H1 (cell line): ENCODE data around the gene THAP10. TPM values are rescaled to one million over a fixed set of nuclear protein-coding genes. Genes with fewer than 3 reads are reported as not detected.

Experiments
- CTCF ChIA-PET: fragments of 300-600 bp; sonication (Branson Sonifier 250); formaldehyde crosslinking; loops from one replicate; lab custom pipeline; 2021; ENCODE audit not compliant: partially characterized antibody; lab: Charles Lee
- POLR2A ChIA-PET: fragments of 300-600 bp; sonication (Branson Sonifier 250); formaldehyde crosslinking; loops from one replicate; lab custom pipeline; 2021; ENCODE audit warnings: inconsistent platforms; ENCODE audit not compliant: partially characterized antibody; lab: Charles Lee
- DNase-seq, 2 experiments: peaks; one replicate each; pipeline versions ENCODE4 v3.0.0 to v3.0.0-alpha.2; 2010 to 2022; ENCODE audit warnings: low spot score in 2 of 2, low read depth in 1 of 2, mixed read lengths in 1 of 2
- FAIRE-seq: peaks from 2 replicates; lab custom pipeline; 2011; peaks lifted over from hg19 to GRCh38; lab: Jason Lieb, UNC
- H2AFZ ChIP-seq: 2 replicates; pipeline ENCODE4 v1.8.1; 2012; ENCODE audit warnings: low read length, inconsistent platforms
- H2AK5ac ChIP-seq: 2 replicates; pipeline ENCODE4 v1.6.1; 2013; ENCODE audit warnings: low read depth, low read length
- H2BK120ac ChIP-seq: replicated peaks from 2 replicates; pipeline ENCODE3; 2013; ENCODE audit warnings: low read depth, low read length, inconsistent platforms
- H2BK12ac ChIP-seq: 2 replicates; pipeline ENCODE4 v1.6.1; 2013; ENCODE audit warnings: low read depth, low read length
- H2BK15ac ChIP-seq: 2 replicates; pipeline ENCODE4 v1.6.1; 2013; ENCODE audit warnings: low read length
- H2BK20ac ChIP-seq: 2 replicates; pipeline ENCODE4 v1.6.1; 2013; ENCODE audit warnings: low read length
- H2BK5ac ChIP-seq: 2 replicates; pipeline ENCODE4 v1.6.1; 2013; ENCODE audit warnings: low read depth, low read length
- H3K14ac ChIP-seq: 2 replicates; pipeline ENCODE4 v1.6.1; 2013; ENCODE audit warnings: inconsistent platforms; ENCODE audit not compliant: insufficient read length
- H3K18ac ChIP-seq: 2 replicates; pipeline ENCODE4 v1.6.1; 2013; ENCODE audit warnings: low read length; ENCODE audit errors: extremely low read depth
- H3K23ac ChIP-seq: 2 replicates; pipeline ENCODE4 v1.6.1; 2013; ENCODE audit warnings: inconsistent platforms; ENCODE audit not compliant: insufficient read length
- H3K23me2 ChIP-seq: 2 replicates; pipeline ENCODE4 v1.6.1; 2013; ENCODE audit warnings: low read depth, low read length
- H3K27ac ChIP-seq: 2 replicates; pipeline ENCODE4 v1.6.1; 2011; ENCODE audit warnings: low read depth, low read length, inconsistent platforms
- H3K27me3 ChIP-seq, 4 experiments: replicated peaks in 1 of 4; 1 replicate in 1 of 4; 2 replicates in 3 of 4; pipeline versions ENCODE4 v1.6.1 to v1.8.1; 2011 to 2013; ENCODE audit warnings: low read length in 3 of 4, mild to moderate bottlenecking in 3 of 4, inconsistent platforms in 2 of 4, mixed read lengths in 2 of 4, moderate library complexity in 1 of 4; ENCODE audit not compliant: control insufficient read depth in 3 of 4, insufficient read depth in 3 of 4; ENCODE audit errors: extremely low read depth in 1 of 4
- H3K36me3 ChIP-seq, 4 experiments: 2 replicates each; pipeline versions ENCODE4 v1.6.1 to v1.8.1; 2011 to 2013; ENCODE audit warnings: mild to moderate bottlenecking in 4 of 4, low read length in 3 of 4, moderate library complexity in 2 of 4, control low read depth in 1 of 4, inconsistent platforms in 1 of 4; ENCODE audit not compliant: insufficient read depth in 4 of 4, control insufficient read depth in 2 of 4
- H3K4ac ChIP-seq: replicated peaks from 2 replicates; pipeline ENCODE3; 2013; ENCODE audit warnings: low read length, low read depth, mixed read lengths, inconsistent platforms; ENCODE audit not compliant: insufficient read length
- H3K4me1 ChIP-seq, 4 experiments: replicated peaks in 1 of 4; 1 replicate in 1 of 4; 2 replicates in 3 of 4; pipeline versions ENCODE4 v1.6.1 to v1.8.1; 2011 to 2013; ENCODE audit warnings: low read length in 3 of 4, inconsistent platforms in 2 of 4, mixed read lengths in 1 of 4; ENCODE audit not compliant: insufficient read depth in 4 of 4, control insufficient read depth in 3 of 4
- H3K4me2 ChIP-seq, 2 experiments: 2 replicates each; pipeline versions ENCODE4 v1.6.1 to v1.8.1; 2011 to 2013; ENCODE audit warnings: low read depth in 2 of 2, low read length in 2 of 2, control low read depth in 1 of 2, inconsistent platforms in 1 of 2, mild to moderate bottlenecking in 1 of 2; ENCODE audit not compliant: insufficient read depth in 1 of 2
- H3K4me3 ChIP-seq, 4 experiments: fragments of 200-600, 300-600 bp in 1 of 4; sonication (generic), shearing (Covaris generic), sonication (Bioruptor Twin) in 1 of 4; 2 replicates each; pipeline versions ENCODE4 v1.5.1 to v1.8.1; 2011 to 2016; ENCODE audit warnings: low read length in 4 of 4, low read depth in 3 of 4, control low read depth in 2 of 4, inconsistent platforms in 2 of 4, mild to moderate bottlenecking in 2 of 4, mixed read lengths in 1 of 4, moderate library complexity in 1 of 4; ENCODE audit not compliant: insufficient read depth in 2 of 4; ENCODE audit errors: extremely low read depth in 1 of 4
- H3K56ac ChIP-seq: replicated peaks from 2 replicates; pipeline ENCODE3; 2013; ENCODE audit warnings: low read depth, mild to moderate bottlenecking, mixed read lengths, low read length, inconsistent platforms; ENCODE audit not compliant: insufficient read length
- H3K79me1 ChIP-seq: 2 replicates; pipeline ENCODE4 v1.6.1; 2013; ENCODE audit warnings: low read depth, low read length, control low read depth
- H3K79me2 ChIP-seq, 2 experiments: 2 replicates each; pipeline versions ENCODE4 v1.6.1 to v1.8.1; 2012 to 2013; ENCODE audit warnings: low read length in 2 of 2, mild to moderate bottlenecking in 2 of 2, inconsistent platforms in 1 of 2; ENCODE audit not compliant: insufficient read depth in 2 of 2, control insufficient read depth in 1 of 2
- H3K9ac ChIP-seq, 4 experiments: replicated peaks in 1 of 4; 1 replicate in 1 of 4; 2 replicates in 3 of 4; pipeline versions ENCODE4 v1.6.1 to v1.8.1; 2011 to 2013; ENCODE audit warnings: low read depth in 3 of 4, low read length in 3 of 4, control low read depth in 2 of 4, mild to moderate bottlenecking in 2 of 4, moderate library complexity in 2 of 4, inconsistent platforms in 1 of 4; ENCODE audit errors: extremely low read depth in 1 of 4
- H3K9me3 ChIP-seq, 2 experiments: 2 replicates each; pipeline versions ENCODE4 v1.6.1 to v1.8.1; 2012 to 2013; ENCODE audit warnings: mild to moderate bottlenecking in 2 of 2, moderate library complexity in 2 of 2, control low read depth in 1 of 2, inconsistent platforms in 1 of 2, low read depth in 1 of 2, low read length in 1 of 2, mixed read lengths in 1 of 2; ENCODE audit not compliant: insufficient read depth in 2 of 2
- H4K20me1 ChIP-seq, 2 experiments: replicated peaks in 1 of 2; 2 replicates each; pipeline versions ENCODE3 to v1.8.1; 2011 to 2013; ENCODE audit warnings: inconsistent platforms in 2 of 2, low read length in 2 of 2, mild to moderate bottlenecking in 1 of 2; ENCODE audit not compliant: insufficient read depth in 2 of 2, control insufficient read depth in 1 of 2
- H4K5ac ChIP-seq: 2 replicates; pipeline ENCODE4 v1.6.1; 2013; ENCODE audit warnings: low read length, low read depth, mixed read lengths, inconsistent platforms; ENCODE audit not compliant: insufficient read length
- H4K8ac ChIP-seq: 2 replicates; pipeline ENCODE4 v1.8.0; 2013; ENCODE audit warnings: mild to moderate bottlenecking, moderate library complexity, low read length, inconsistent platforms; ENCODE audit not compliant: insufficient read depth; ENCODE audit errors: extremely low read depth
- H4K91ac ChIP-seq: replicated peaks from 2 replicates; pipeline ENCODE3; 2013; ENCODE audit warnings: low read length, mixed read lengths, inconsistent platforms; ENCODE audit not compliant: insufficient read length
- BCL11A ChIP-seq, 2 experiments: IDR thresholded peaks; one replicate each; pipeline ENCODE4 v1.6.1; 2011; ENCODE audit warnings: low read depth in 2 of 2, low read length in 2 of 2, mild to moderate bottlenecking in 2 of 2
- BRCA1 ChIP-seq: IDR thresholded peaks from 2 replicates; pipeline ENCODE4 v1.6.1; 2012; ENCODE audit warnings: low read depth, low read length, improper control_type of control experiment
- CHD1 ChIP-seq: IDR thresholded peaks from 2 replicates; pipeline ENCODE4 v1.6.1; 2012; ENCODE audit warnings: low read depth, low read length, improper control_type of control experiment
- MAFK ChIP-seq: IDR thresholded peaks from 2 replicates; pipeline ENCODE4 v1.6.1; 2012; ENCODE audit warnings: low read depth, mild to moderate bottlenecking, improper control_type of control experiment, low read length
- NANOG ChIP-seq: IDR thresholded peaks from 2 replicates; pipeline ENCODE4 v1.6.1; 2011; ENCODE audit warnings: low read length, low read depth, mild to moderate bottlenecking, inconsistent platforms; ENCODE audit not compliant: insufficient read depth, poor library complexity, severe bottlenecking
- NRF1 ChIP-seq: IDR thresholded peaks from 2 replicates; pipeline ENCODE4 v1.6.1; 2011; ENCODE audit warnings: mild to moderate bottlenecking, low read depth, low read length, improper control_type of control experiment
- RNF2 ChIP-seq: fragments of 200-900, 300-1000 bp; sonication (generic); IDR thresholded peaks from 2 replicates; pipeline ENCODE4 v1.7.1; 2016; ENCODE audit warnings: borderline replicate concordance, low read depth, mild to moderate bottlenecking, antibody characterized with exemption, low read length; ENCODE audit not compliant: poor library complexity, severe bottlenecking; ENCODE audit errors: missing control alignments
- SIX5 ChIP-seq: IDR thresholded peaks from 2 replicates; pipeline ENCODE4 v1.6.1; 2011; ENCODE audit warnings: mild to moderate bottlenecking, low read depth, low read length
- SP4 ChIP-seq: IDR thresholded peaks from 2 replicates; pipeline ENCODE4 v1.6.1; 2012; ENCODE audit warnings: low read length, inconsistent platforms
- SUZ12 ChIP-seq: fragments of 200-600 bp; sonication (generic); IDR thresholded peaks from 2 replicates; pipeline ENCODE4 v1.6.1; 2012; ENCODE audit warnings: mild to moderate bottlenecking, inconsistent platforms, low read length, moderate library complexity, mixed read lengths
- TAF7 ChIP-seq: optimal IDR thresholded peaks from 2 replicates; pipeline ENCODE3; 2011; ENCODE audit warnings: low read depth, mild to moderate bottlenecking, inconsistent platforms, low read length, moderate library complexity, borderline replicate concordance
- YY1 ChIP-seq: IDR thresholded peaks from 2 replicates; pipeline ENCODE4 v1.6.1; 2011; ENCODE audit warnings: low read depth, mild to moderate bottlenecking, low read length
- ZNF274 ChIP-seq: IDR thresholded peaks from 2 replicates; pipeline ENCODE4 v1.7.0; 2012; ENCODE audit warnings: low read length, borderline replicate concordance; ENCODE audit errors: extremely low read depth
- WGBS, 2 experiments: shearing (Covaris generic) in 1 of 2; methylation state at CpG; one replicate each; pipeline versions ENCODE4 v1.1.6 to v1.1.7; 2013 to 2015; ENCODE audit warnings: low lambda C conversion rate in 2 of 2, mixed read lengths in 2 of 2, inconsistent platforms in 1 of 2, low coverage in 1 of 2, missing lambda C conversion rate in 1 of 2; ENCODE audit not compliant: insufficient replicate concordance in 2 of 2, insufficient coverage in 1 of 2, insufficient read length in 1 of 2; ENCODE audit errors: extremely low coverage in 1 of 2, missing lambda C conversion rate in 1 of 2; 5-methylcytosine and 5-hydroxymethylcytosine counted together
- polyA plus RNA-seq, 7 experiments: library from polyadenylated mRNA; depleted of rRNA in 3 of 7; stranded (reverse) in 5 of 7; unstranded in 2 of 7; fragments of >200 nt in 5 of 7; fragments of 200-250 nt in 2 of 7; gene quantifications; 1 replicate in 5 of 7; 2 replicates in 1 of 7; 4 replicates in 1 of 7; pipeline versions ENCODE4 v1.2.1 to v1.2.3, GENCODE V29; 2011 to 2013; ENCODE audit warnings: missing spikeins in 2 of 7, mixed read lengths in 2 of 7
- total RNA-seq: library from RNA; stranded (reverse); fragmentation: NEBNext Ultra II Directional; extraction: Animal tissue kit (Norgen Biotek cat#: 25700); gene quantifications from 2 replicates; pipeline ENCODE4 v1.2.1, GENCODE V29; 2021

THAP10 gene
- total and polyA plus RNA-seq, 2 of the 8 experiments (the other 6 are each of a cell fraction or from before 2014, with no cell fraction given) = 2.8 to 4.5 TPM

DNA sequence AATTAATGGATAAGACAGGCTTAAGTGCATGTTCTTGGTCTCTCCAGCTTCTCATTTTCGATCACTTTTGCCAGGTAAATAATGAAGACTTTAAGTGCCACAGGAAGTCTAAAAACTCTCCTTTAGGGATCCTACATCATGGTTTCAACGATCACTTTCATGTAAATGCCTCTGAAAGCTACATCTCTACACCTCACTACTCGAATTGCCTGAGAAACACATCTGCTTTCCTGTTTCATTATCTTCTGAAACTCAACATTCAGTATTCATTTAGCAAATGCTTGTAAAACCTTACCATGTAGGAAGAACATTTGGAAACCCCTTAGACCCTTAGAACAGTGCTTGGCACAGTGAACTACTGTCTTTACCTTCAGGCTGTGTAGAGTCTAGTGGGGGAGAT is 16.2 kb downstream of the THAP10 start:
- H3K14ac ChIP-seq = no peak overlapping the region
- POLR2A ChIA-PET = no interaction called here
- no peak overlapping the region for H3K9ac ChIP-seq
- no peak overlapping the region for H4K8ac ChIP-seq
- H3K23me2 ChIP-seq = no peaks in the 10 kb centered on the region
- H4K91ac ChIP-seq = no peak overlapping the region
- H3K27ac ChIP-seq = no peak overlapping the region
- H4K20me1 ChIP-seq = no peaks in the 10 kb centered on the region
- H3K36me3 ChIP-seq = no peaks in the 10 kb centered on the region; a peak in 1 of 8 replicates
- H3K79me1 ChIP-seq = no peaks in the 10 kb centered on the region
- no peak overlapping the region for H2BK20ac ChIP-seq
- H3K23ac ChIP-seq = no peak overlapping the region
- H3K4me2 ChIP-seq = no peak overlapping the region
- no peak overlapping the region for H3K4me3 ChIP-seq
- H2AK5ac ChIP-seq = no peak overlapping the region
- H3K9me3 ChIP-seq = peaks cover 0 to 11% of the 10 kb centered on the region in 2 experiments; a peak in 1 of 4 replicates
- DNase-seq = no peak
- H3K18ac ChIP-seq = no peak overlapping the region
- H3K56ac ChIP-seq = no peak overlapping the region
- 83% methylated on average over 3 of the region's 3 CpGs; no CpG with 5 or more reads in 1 of the 2 experiments for WGBS, 2 experiments
- no peak for TF ChIP-seq SP4
- TF ChIP-seq NRF1 = no peak
- no peak for TF ChIP-seq NANOG
- TF ChIP-seq BCL11A (IDR thresholded peaks at IDR 0.05; ENCODE audit: low read depth in 2 of 2, low read length in 2 of 2) = no peak
- TF ChIP-seq ZNF274 = no peak
- no peak for TF ChIP-seq SIX5
- no peak for TF ChIP-seq YY1
- no peak for TF ChIP-seq MAFK
- TF ChIP-seq RNF2 = no peak
- no peak for TF ChIP-seq CHD1
- TF ChIP-seq TAF7 = no peak
- no peak for TF ChIP-seq SUZ12
- no peak for TF ChIP-seq BRCA1
- TF ChIP-seq, all 59 proteins: peak for 0
- H2BK12ac ChIP-seq = no peak overlapping the region
- H2AFZ ChIP-seq = no peak overlapping the region
- no peak overlapping the region for H4K5ac ChIP-seq
- H2BK5ac ChIP-seq = no peak overlapping the region
- CTCF ChIA-PET = interaction anchor here (1.4 to 3.9 kb wide), 5 partner anchors 20 to 307 kb away, joined by 3 to 29 read pairs (median 5); no protein-coding TSS in a partner anchor
- H3K4ac ChIP-seq = no peak overlapping the region
- H3K27me3 ChIP-seq = no peaks in the 10 kb centered on the region
- H2BK15ac ChIP-seq = no peak overlapping the region
- H3K79me2 ChIP-seq = no peaks in the 10 kb centered on the region
- H2BK120ac ChIP-seq = no peak overlapping the region
- FAIRE-seq = no peak
- no peaks in the 10 kb centered on the region for H3K4me1 ChIP-seq
